GM21367 (cell line): Measurements from ENCODE around the gene CCDC73.
"Not testable (repeated sequence)": the region's sequence is repeated elsewhere in the genome, so short reads cannot be mapped to it uniquely, and the experiment has no call there.

ENCODE experiments used
- ATAC-seq: cut with Tn5 transposase; IDR thresholded peaks from one replicate; pipeline ENCODE4 v1.9.1; 2021; ENCODE audit not compliant: unreplicated experiment

CCDC73 gene

GRCh38 chr11:32597921-32598320 is 196.5 kb downstream of the CCDC73 start:
- ATAC-seq: no peak

- not testable (repeated sequence) for ATAC-seq
Observed at GRCh38 chr11:32596114-32596513, 198.3 kb downstream of the CCDC73 start.

DNA sequence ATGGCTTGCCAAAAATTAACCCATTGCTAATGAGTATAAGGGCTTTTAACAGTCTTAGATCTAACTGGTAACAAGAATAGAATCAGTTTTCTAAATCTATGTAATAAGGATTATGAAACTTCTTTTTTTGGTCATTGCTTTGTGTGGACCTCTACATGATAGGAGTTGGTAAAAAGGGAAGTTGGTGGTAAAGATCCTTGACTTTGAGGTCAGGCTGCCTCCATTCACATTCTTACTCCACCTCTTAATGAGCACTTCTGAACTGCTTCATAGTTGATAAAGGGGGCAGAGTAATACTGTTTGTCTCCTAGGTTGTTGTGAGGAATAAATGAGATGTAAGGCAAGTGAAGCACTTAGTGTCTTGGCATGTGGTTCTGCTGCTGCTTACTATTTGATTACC is 200.2 kb downstream of the CCDC73 start:
- ATAC-seq: no peak

DNA sequence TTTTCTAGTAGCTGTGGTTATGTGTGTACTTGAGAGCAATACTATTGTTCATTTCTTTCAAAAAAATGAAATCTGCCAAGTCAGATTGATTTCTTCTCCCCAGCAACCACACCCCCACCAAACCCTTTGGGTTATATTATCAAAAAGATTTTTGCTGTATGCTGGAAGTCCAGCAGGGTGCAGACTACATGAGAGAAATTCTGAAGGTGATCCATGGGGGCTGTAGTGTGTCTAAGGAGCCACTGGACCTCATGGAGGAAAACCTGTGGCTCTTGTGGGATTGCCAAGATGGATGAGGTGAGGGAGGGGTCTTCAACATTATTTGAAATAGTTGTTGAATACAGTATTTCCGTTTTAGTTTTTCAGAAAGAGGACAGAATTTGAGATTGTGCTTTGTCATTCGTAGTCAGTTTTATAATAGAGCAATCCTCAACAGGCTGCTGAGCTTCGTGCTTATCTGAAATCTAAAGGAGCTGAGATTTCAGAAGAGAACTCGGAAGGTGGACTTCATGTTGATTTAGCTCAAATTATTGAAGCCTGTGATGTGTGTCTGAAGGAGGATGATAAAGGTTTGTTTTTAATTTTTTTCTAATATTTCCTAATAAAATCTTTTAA is 207.8 kb downstream of the CCDC73 start:
- no peak for ATAC-seq

GRCh38 chr11:32584921-32585320 is 209.5 kb downstream of the CCDC73 start:
- ATAC-seq: no peak

DNA sequence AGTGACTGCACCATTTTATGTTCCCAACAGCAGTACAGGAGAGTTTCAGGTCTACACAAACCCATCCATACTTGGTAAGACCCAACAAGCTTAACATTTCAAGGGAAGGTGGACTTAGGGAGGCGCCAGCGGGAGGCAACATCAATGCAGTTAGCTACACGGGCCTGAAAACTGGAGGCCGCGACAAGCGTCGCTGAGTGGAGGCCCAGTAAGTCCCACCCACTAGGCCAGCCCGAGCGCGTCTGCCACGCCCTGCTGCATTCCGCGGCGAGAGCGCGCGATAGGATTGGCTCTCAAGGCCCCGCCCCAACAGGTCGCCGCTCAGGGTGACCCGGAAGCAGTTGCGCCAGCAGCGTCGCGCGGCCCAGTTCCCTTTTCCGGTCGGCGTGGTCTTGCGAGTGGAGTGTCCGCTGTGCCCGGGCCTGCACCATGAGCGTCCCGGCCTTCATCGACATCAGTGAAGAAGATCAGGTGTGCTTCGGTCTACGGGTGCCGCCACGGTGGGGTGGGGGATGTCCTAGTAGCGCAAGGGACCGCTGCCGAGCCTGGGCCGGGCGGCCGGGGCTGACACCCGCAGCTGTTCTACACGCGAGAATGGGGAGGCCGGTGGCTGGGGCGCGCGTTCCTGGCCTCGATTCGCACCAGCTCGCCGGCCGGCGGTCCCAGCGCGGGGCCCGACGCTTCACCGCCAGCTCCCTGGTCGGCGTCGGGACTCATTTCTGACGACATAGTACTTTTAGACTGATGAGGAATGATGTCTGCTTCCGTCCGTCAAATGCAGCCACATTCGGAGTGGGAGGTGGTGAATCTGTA is 210.8 kb downstream of the CCDC73 start, which contains the start of gene EIF3M:
Gene EIF3M (plus strand): TSS at position 373 of the 813 bp plus-strand sequence. CDS start 57 bp downstream, at position 430.
- ATAC-seq: peak; percentile 98

DNA sequence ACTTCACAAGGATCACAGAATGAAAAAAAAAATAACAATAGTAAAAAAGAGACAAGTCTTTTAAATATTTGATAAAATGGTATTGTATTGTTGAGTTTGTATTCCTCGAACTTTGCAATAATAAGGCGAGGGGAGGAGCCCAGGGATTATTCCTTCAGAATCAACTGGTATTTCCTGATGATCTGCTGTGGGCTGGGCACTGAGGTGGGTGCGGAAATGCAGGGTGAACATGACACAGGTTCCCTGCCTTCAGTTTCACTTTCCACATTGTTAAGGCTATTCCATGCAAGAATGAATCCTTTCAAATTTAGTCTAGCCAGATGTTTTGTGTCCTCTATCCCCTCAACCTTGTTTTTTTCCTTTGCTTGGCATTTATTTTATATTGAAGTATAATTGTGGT is 212.9 kb downstream of the CCDC73 start:
- ATAC-seq: no peak

DNA sequence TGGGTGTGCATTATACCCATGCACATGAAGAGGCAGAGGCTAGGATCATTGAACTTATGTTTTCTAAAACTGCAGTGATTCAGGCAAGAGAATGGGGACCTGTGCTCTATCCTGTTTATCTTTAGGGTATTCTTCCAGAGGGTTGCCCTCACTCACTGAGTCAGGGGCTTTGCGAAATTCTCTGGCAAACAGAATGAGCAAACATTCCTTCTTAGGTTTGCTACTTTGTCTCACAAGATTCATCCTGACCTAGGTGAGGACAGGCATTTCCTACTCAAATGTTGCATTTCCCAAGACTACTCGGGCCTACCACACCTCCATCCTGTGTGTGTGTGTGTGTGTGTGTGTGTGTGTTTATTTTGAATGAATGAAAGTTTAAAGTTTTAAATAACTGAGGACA is 213.5 kb downstream of the CCDC73 start:
- no peak for ATAC-seq

GRCh38 chr11:32576456-32576855 is 218.0 kb downstream of the CCDC73 start:
- ATAC-seq: no peak

GRCh38 chr11:32575070-32575469 is 219.4 kb downstream of the CCDC73 start:
- ATAC-seq: no peak

DNA sequence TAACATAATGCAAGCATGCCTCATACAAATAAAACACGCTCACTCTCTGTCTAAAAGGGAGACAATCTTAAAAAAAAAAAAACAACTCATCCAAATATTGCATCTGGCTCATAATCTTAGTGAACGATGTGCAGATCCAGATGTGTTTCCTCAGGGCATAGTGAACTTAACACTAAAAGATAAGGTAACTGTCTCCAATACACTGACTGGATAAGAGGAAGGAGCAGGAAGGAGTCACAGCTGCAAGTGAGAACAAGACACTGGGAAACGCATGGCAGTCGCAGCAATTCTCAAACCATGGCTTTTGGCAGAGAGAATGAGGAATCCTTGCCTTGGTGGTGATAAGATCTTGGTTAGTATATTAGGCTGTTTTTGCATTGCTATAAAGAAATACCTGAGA is 220.0 kb downstream of the CCDC73 start:
- ATAC-seq: no peak

DNA sequence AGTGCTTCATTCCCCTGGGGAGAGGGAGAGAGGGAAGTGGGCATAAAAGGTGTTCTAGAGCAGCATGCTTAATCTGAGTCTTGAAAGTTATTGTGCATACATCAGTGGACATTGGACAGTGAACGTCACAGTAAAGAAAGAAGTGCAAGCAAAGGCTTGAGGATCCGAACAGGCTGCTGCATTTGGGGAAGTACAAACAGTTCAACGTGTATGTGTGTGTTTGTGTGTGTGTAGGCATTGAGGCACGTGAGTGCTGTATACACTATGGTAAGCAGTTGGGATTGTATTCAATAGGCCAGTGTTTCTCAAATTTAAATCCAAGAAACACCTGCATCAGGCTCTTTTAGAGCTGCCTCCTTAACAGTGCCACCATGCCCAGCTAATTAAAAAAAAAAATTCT is 221.2 kb downstream of the CCDC73 start:
- no peak for ATAC-seq

- no peak for ATAC-seq
Observed at GRCh38 chr11:32571039-32571438, 223.4 kb downstream of the CCDC73 start.

DNA sequence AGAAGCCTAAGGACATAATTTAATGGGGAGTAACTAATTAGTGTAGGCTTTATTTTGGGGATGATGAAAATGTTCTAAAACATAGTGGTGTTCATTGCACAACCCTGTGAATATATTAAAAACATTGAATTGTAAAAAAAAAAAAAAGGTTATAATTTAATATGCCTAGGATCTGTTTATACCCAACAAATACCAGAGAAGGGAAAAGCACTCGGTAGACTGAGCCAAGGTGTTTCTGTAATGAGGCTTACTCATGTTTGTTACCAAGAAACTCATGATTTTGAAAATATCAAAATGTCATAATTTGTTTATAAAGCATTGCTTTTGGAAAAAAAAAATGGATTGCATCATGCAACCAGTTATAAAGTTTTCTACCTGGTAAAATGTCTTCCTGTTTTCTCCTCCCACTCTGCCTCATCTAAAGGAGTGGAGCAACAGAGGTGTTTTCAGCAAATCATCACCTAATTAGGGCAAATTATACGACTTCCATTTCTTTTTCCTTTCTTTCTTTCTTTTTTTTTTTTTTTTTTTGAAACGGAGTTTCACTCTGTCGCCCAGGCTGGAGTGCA is 225.1 kb downstream of the CCDC73 start:
- ATAC-seq: no peak

- no peak for ATAC-seq
Observed at GRCh38 chr11:32567154-32567553, 227.3 kb downstream of the CCDC73 start.

GRCh38 chr11:32566517-32566916 is 227.9 kb downstream of the CCDC73 start:
- ATAC-seq: no peak

GRCh38 chr11:32563600-32563959 is 230.9 kb downstream of the CCDC73 start:
- ATAC-seq: no peak

GRCh38 chr11:32562839-32563599 is 231.4 kb downstream of the CCDC73 start:
- ATAC-seq: no peak

DNA sequence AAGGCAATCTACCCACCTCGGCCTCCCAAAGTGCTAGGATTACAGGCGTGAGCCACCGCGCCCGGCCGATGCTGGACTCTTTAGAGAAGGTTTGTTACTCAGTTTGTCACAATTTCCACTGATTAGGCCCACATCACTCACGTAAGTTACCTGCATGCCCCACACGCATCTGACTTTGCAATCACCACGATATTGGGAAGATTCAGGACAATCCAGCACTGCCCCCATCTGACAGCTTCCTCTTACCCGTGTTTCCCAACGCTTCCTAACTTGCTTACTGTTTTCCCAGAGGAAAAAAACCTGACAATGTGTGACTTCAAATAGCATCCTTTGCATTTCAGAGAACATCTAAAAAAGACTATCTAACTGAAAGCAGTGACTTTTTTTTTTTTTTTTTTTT is 232.6 kb downstream of the CCDC73 start:
- no peak for ATAC-seq

GRCh38 chr11:32555895-32556294 is 238.6 kb downstream of the CCDC73 start:
- ATAC-seq: no peak

- no peak for ATAC-seq
Observed at GRCh38 chr11:32555091-32555490, 239.4 kb downstream of the CCDC73 start.
